GM12864 (cell line): Measurements from ENCODE around the gene CDH13.
A peak's percentile ranks its signal among the peaks of the same experiment; 100 is the strongest.

Experiments
- DNase-seq: peaks from one replicate; pipeline ENCODE4 v3.0.0-alpha.2; 2011; ENCODE audit warnings: low read depth
- H3K4me3 ChIP-seq: 2 replicates; pipeline ENCODE4 v1.5.1; 2011; ENCODE audit warnings: mild to moderate bottlenecking, low read depth, low read length, control low read depth
- TF ChIP-seq, protein P1 (sequence below): IDR thresholded peaks from 2 replicates; pipeline ENCODE4 v1.5.1; 2011; ENCODE audit warnings: low read depth, mild to moderate bottlenecking, moderate library complexity, low read length, control low read depth, inconsistent platforms; ENCODE audit errors: missing control alignments

Gene CDH13

GRCh38 chr16:82639263-82639662, 12.5 kb downstream of the CDH13 start:
- no peak for DNase-seq
- no peak overlapping the region for H3K4me3 ChIP-seq
- TF ChIP-seq, protein P1, sequence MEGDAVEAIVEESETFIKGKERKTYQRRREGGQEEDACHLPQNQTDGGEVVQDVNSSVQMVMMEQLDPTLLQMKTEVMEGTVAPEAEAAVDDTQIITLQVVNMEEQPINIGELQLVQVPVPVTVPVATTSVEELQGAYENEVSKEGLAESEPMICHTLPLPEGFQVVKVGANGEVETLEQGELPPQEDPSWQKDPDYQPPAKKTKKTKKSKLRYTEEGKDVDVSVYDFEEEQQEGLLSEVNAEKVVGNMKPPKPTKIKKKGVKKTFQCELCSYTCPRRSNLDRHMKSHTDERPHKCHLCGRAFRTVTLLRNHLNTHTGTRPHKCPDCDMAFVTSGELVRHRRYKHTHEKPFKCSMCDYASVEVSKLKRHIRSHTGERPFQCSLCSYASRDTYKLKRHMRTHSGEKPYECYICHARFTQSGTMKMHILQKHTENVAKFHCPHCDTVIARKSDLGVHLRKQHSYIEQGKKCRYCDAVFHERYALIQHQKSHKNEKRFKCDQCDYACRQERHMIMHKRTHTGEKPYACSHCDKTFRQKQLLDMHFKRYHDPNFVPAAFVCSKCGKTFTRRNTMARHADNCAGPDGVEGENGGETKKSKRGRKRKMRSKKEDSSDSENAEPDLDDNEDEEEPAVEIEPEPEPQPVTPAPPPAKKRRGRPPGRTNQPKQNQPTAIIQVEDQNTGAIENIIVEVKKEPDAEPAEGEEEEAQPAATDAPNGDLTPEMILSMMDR: no peak

DNA sequence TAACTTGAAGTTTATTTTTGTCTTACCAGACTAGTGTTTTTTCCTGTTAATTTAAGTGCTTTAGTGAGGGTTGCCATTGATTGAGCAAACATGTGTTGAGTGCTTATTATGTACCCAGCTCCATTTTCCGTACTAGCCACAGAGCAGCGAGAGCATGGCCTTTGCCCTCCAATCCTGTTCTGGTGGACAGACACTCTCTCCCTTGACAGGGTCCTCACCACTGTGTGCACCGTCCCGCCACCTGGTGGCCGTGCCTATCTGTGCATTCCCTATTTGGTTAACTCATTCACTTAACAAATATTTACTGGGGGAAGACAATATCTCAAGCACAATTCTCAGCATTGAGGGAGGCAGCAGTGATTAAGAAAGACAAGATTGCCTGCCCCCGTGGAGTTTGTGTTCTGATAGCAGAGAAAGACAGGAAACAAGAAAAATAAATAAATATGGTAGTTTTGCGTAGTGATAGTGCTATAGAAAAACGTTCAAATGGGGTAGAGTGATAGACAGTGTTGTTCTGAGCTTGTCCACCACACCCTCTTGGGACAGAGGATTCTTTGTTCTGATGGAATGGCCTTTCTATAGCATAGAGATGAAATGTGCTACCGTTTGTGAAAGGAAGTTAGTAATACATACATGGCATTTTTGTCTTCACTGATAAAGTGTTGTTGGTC, 13.0 kb downstream of the CDH13 start:
- TF ChIP-seq, protein P1: peak; percentile 90
- DNase-seq: no peak

GRCh38 chr16:82641336-82641984, 14.7 kb downstream of the CDH13 start:
- TF ChIP-seq, protein P1: peak; percentile 50
- DNase-seq: no peak
- H3K4me3 ChIP-seq: no peak overlapping the region

More for the DNA sequence above, 13.0 kb downstream of the CDH13 start:
- no peak overlapping the region for H3K4me3 ChIP-seq

DNA sequence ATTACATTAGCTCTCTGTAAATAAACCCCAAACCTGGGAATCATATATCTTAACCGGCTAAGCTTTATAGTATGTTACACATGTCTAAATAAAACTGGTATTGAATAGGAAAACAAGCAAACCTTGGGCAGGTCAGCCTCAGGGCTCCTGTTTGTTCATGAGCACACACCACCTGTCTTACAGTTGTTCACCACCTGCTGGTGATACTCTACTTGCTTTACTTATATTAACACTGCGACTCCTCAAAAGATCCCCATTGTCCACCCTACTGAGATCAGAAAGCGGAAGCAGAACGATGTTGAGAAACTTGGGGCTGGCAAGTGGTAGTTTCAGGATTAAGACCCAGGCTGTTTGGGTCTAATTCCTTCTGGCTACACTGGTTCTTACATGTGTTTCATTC, 16.4 kb downstream of the CDH13 start:
- no peak overlapping the region for H3K4me3 ChIP-seq
- TF ChIP-seq, protein P1: no peak
- no peak for DNase-seq

DNA sequence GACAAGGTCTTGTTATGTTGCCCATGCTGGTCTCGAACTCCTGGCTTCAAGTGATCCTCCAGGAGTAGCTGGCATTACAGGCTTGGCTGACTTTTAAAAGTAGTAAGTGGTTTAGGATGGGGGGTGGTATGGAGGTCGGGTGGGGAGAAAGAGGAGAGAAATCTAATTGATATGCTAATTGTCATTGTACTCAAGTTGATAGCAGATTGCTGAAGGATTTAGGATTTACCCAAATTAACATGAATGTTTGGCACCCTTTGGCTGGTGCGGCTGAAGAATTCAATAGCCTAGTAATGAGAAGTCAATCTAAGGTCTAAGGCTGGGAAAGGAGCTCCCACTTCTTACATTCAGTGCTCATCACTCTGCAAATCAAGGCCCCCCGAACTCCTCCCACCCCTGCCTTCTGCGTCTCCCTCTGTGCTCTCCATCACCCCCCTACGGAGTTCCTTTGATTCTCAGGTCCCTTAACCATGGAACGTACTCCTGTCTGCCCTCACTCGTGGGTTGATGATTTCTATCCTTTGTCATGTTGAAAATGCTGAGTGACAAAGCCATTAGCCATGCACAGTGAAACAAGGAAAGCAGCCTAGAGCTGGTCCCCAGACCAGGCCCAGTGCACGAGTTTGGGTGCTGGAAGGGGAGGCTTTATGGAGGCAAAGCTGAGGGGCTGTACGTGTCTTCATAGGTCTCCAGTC, 17.3 kb downstream of the CDH13 start:
- TF ChIP-seq, protein P1: no peak
- no peak overlapping the region for H3K4me3 ChIP-seq
- no peak for DNase-seq

DNA sequence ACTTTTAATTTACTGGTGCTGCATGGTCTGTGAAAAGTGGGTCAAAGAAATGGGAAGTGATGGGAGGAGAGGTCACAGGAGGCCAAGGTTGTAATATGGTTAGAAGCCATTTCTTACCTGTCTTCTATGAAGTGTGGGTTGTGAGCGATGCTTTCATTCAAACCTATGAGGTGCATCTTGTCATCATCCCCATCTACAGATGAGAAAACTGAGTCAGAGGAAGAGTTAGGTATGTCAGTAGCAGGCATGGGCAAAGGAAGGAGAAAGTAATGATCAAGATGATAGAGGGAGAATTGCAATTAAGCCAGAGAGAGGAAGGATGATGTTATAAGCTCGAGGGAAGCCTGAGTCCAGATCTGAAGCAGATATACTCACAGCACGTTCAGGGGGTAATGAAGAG, 19.7 kb downstream of the CDH13 start:
- H3K4me3 ChIP-seq: no peak overlapping the region
- no peak for DNase-seq
- TF ChIP-seq, protein P1: no peak
